ENCODE data around the gene EMD.

EMD gene

GRCh38 chrX:154355776-154356140 is 23.3 kb upstream of the EMD start:
- no peak for DNase-seq

GRCh38 chrX:154356596-154356995 is 22.5 kb upstream of the EMD start:
- no peak for DNase-seq

- no peak for DNase-seq
These were observed 21.9 kb upstream of the EMD start for GRCh38 chrX:154357205-154357604.

GRCh38 chrX:154358011-154358410 is 21.1 kb upstream of the EMD start:
- DNase-seq, result no peak

GRCh38 chrX:154358829-154359228 is 20.3 kb upstream of the EMD start:
- DNase-seq, result no peak

- DNase-seq, result no peak
These were observed 19.5 kb upstream of the EMD start for GRCh38 chrX:154359362-154360154.

GRCh38 chrX:154360155-154360713 is 18.9 kb upstream of the EMD start:
- DNase-seq, result no peak

GRCh38 chrX:154362085-154362742 is 16.9 kb upstream of the EMD start:
- DNase-seq, result no peak

GRCh38 chrX:154363706-154364439 is 15.2 kb upstream of the EMD start:
- DNase-seq, result no peak

GRCh38 chrX:154365052-154365600 is 14.0 kb upstream of the EMD start:
- DNase-seq, result no peak

GRCh38 chrX:154365997-154366665 is 13.0 kb upstream of the EMD start:
- DNase-seq, result no peak

- DNase-seq, result no peak
These were observed 12.4 kb upstream of the EMD start for GRCh38 chrX:154366666-154367055.

- no peak for DNase-seq
These were observed 11.4 kb upstream of the EMD start for GRCh38 chrX:154367474-154368308.

- peak in 1 of 2 experiments; percentile 53 for DNase-seq
These were observed 10.3 kb upstream of the EMD start for GRCh38 chrX:154368630-154369448.

GRCh38 chrX:154369449-154370299 is 9.4 kb upstream of the EMD start:
- peak in 1 of 2 experiments; percentile 72 for DNase-seq

- DNase-seq, result peak in 1 of 2 experiments; percentile 74
These were observed 8.6 kb upstream of the EMD start for GRCh38 chrX:154370300-154371016.

- DNase-seq, result peak; percentile 92 to 99
These were observed 7.9 kb upstream of the EMD start for GRCh38 chrX:154371017-154371788.

GRCh38 chrX:154371789-154372300 is 7.2 kb upstream of the EMD start:
- peak in 1 of 2 experiments; percentile 81 for DNase-seq
